OCI-LY7 (cell line): ENCODE measurements around the gene GLCE. TPM values are rescaled to one million over a fixed set of nuclear protein-coding genes. Genes with fewer than 3 reads are reported as not detected.

Source experiments
- BruUV-seq: library from RNA; stranded (reverse); fragments of 400-500 nt; replicated peaks from 2 replicates; lab custom pipeline; 2021; lab: Mats Ljungman, UMichigan
- CTCF ChIA-PET: fragments of 300-600 bp; sonication (Branson Sonifier 250); formaldehyde crosslinking; loops from one replicate; lab custom pipeline; 2022; ENCODE audit warnings: antibody characterized with exemption; ENCODE audit not compliant: unreplicated experiment; lab: Charles Lee
- POLR2A ChIA-PET: fragments of 300-600 bp; sonication (Branson Sonifier 250); formaldehyde crosslinking; loops from one replicate; lab custom pipeline; 2022; ENCODE audit warnings: antibody characterized with exemption; lab: Charles Lee
- DNase-seq: peaks from one replicate; pipeline ENCODE4 v3.0.0-alpha.2; 2015; ENCODE audit warnings: low spot score
- H2AFZ ChIP-seq: fragments of 200-600 bp; sonication (generic), shearing (Covaris generic); 2 replicates; pipeline ENCODE4 v1.6.1; 2014; ENCODE audit warnings: mild to moderate bottlenecking, antibody characterized with exemption, low read length, moderate library complexity
- H3K27ac ChIP-seq: fragments of 200-600 bp; sonication (generic); 2 replicates; pipeline ENCODE4 v1.5.1; 2014; ENCODE audit warnings: mixed run types, low read depth, mild to moderate bottlenecking, moderate library complexity, low read length, inconsistent platforms; ENCODE audit not compliant: poor library complexity, severe bottlenecking
- H3K36me3 ChIP-seq: fragments of 200-600 bp; sonication (generic); 2 replicates; pipeline ENCODE4 v1.6.1; 2014; ENCODE audit warnings: mild to moderate bottlenecking, antibody characterized with exemption, low read length, moderate library complexity, mixed read lengths; ENCODE audit not compliant: insufficient read depth
- H3K4me1 ChIP-seq: fragments of 200-600 bp; sonication (generic); 2 replicates; pipeline ENCODE4 v1.5.1; 2014; ENCODE audit warnings: mild to moderate bottlenecking, low read length; ENCODE audit not compliant: insufficient read depth, poor library complexity, severe bottlenecking
- H3K4me2 ChIP-seq: fragments of 200-600 bp; sonication (generic); 2 replicates; pipeline ENCODE4 v1.6.1; 2014; ENCODE audit warnings: mild to moderate bottlenecking, low read length
- H3K4me3 ChIP-seq: fragments of 200-600 bp; sonication (generic); 2 replicates; pipeline ENCODE4 v1.5.1; 2014; ENCODE audit warnings: mild to moderate bottlenecking, low read depth, low read length; ENCODE audit not compliant: poor library complexity, severe bottlenecking
- H3K79me2 ChIP-seq: fragments of 200-600 bp; sonication (generic); 2 replicates; pipeline ENCODE4 v1.6.1; 2016; ENCODE audit warnings: low read depth, mild to moderate bottlenecking, low read length, moderate library complexity, mixed read lengths; ENCODE audit not compliant: insufficient read depth
- H3K9me2 ChIP-seq: fragments of 200-600 bp; sonication (generic); 2 replicates; pipeline ENCODE4 v1.6.1; 2016; ENCODE audit warnings: mild to moderate bottlenecking, low read length, mixed read lengths; ENCODE audit not compliant: insufficient read depth
- H3K9me3 ChIP-seq: fragments of 200-600 bp; sonication (generic); 2 replicates; pipeline ENCODE4 v1.6.1; 2014; ENCODE audit warnings: mild to moderate bottlenecking, mixed run types, low read length, mixed read lengths
- H4K20me1 ChIP-seq: fragments of 200-600 bp; sonication (generic); 2 replicates; pipeline ENCODE4 v1.6.1; 2014; ENCODE audit warnings: mild to moderate bottlenecking, antibody characterized with exemption, low read length, moderate library complexity, mixed read lengths; ENCODE audit not compliant: insufficient read depth
- EZH2phosphoT487 ChIP-seq: fragments of 200-600 bp; sonication (generic); IDR thresholded peaks from 2 replicates; pipeline ENCODE4 v1.6.1; 2018; ENCODE audit warnings: low read depth, borderline replicate concordance, mild to moderate bottlenecking, mixed run types, antibody characterized with exemption, low read length, moderate library complexity, mixed read lengths
- intact Hi-C: fragments of 100-400 bp; cut with micrococcal nuclease; formaldehyde crosslinking; loops from one replicate; pipeline ENCODE4 v1.10.0; 2022; ENCODE audit not compliant: unreplicated experiment
- total RNA-seq, 2 experiments: library from RNA; depleted of rRNA in 1 of 2; stranded (reverse); fragments of >200 nt in 1 of 2; shearing (Covaris generic) in 1 of 2; gene quantifications; 2 replicates each; pipeline ENCODE4 v1.2.3, GENCODE V29; 2014 to 2022
- TF ChIP-seq, protein P1 (sequence below): fragments of 200-600 bp; sonication (generic); conservative IDR thresholded peaks from 2 replicates; pipeline ENCODE4 v1.5.1; 2014; ENCODE audit warnings: mild to moderate bottlenecking, antibody characterized with exemption, low read length, moderate library complexity, mixed read lengths

The GLCE gene
- total RNA-seq, 2 experiments from 2014 or later = 7.0 to 7.1 TPM

DNA sequence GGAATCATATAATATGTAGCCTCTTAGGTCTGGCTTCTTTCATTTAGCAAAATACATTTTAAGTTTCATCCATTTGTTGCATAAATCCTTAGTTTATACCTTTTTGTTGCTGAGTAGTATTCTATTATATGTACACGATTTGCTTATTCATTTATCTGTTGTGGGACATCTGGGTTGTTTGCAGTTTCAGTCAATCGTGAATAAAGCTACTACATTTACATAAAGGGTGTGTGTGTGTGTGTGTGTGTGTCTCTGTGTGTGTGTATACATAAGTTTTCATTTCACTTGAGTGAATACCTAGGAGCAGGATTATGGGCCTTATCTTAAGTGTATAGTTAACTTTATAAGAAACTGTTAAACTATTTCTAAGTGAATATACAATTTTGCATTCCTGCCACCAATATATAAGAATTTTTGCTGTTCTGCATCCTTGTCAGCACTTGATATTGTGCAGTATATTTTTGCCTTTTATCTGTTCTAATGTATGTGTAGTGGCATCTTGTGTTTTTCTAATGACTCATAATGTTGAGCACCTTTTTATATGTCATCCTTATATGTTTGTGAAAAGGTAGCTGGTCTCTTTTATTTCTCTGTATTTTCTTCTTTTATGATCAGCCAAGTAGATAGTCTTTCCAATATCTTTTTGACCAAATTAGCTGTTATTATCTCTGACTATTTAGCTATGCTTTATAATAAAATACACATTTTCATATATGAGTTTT, 55.0 kb downstream of the GLCE start:
- H3K36me3 ChIP-seq = no peaks in the 10 kb centered on the region
- ChIA-PET CTCF (no interaction called here), POLR2A (no interaction called here)
- no peaks in the 10 kb centered on the region for H4K20me1 ChIP-seq
- no peaks in the 10 kb centered on the region for H3K9me2 ChIP-seq
- intact Hi-C loops = no loop called here
- H2AFZ ChIP-seq = no peak overlapping the region
- H3K27ac ChIP-seq = no peak overlapping the region
- no peak for DNase-seq
- H3K4me1 ChIP-seq = no peaks in the 10 kb centered on the region
- H3K79me2 ChIP-seq = no peaks in the 10 kb centered on the region
- BruUV-seq = no TSS peak
- no peak overlapping the region for H3K4me3 ChIP-seq
- no peak for TF ChIP-seq EZH2phosphoT487
- H3K9me3 ChIP-seq = no peaks in the 10 kb centered on the region
- H3K4me2 ChIP-seq = no peak overlapping the region

DNA sequence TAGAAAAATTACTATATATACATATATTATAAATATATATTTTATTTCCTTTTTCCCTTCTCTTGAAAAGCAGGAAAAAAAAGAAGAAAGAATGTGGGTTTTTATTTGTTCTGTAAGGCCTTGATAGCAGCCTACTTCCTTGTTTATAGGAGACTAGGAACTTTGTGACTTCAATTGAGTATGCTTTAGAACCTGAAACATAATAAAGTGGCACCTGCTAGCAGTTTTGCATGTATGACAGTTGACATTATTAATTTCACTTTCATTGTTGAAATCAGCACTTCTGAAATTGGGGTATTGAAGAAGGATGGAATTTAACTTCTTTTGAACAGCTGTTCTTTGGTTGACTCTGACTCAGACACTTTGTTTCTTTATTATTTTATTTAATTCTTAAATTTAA, 56.9 kb downstream of the GLCE start:
- no peaks in the 10 kb centered on the region for H3K79me2 ChIP-seq
- TF ChIP-seq, protein P1, sequence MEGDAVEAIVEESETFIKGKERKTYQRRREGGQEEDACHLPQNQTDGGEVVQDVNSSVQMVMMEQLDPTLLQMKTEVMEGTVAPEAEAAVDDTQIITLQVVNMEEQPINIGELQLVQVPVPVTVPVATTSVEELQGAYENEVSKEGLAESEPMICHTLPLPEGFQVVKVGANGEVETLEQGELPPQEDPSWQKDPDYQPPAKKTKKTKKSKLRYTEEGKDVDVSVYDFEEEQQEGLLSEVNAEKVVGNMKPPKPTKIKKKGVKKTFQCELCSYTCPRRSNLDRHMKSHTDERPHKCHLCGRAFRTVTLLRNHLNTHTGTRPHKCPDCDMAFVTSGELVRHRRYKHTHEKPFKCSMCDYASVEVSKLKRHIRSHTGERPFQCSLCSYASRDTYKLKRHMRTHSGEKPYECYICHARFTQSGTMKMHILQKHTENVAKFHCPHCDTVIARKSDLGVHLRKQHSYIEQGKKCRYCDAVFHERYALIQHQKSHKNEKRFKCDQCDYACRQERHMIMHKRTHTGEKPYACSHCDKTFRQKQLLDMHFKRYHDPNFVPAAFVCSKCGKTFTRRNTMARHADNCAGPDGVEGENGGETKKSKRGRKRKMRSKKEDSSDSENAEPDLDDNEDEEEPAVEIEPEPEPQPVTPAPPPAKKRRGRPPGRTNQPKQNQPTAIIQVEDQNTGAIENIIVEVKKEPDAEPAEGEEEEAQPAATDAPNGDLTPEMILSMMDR = no peak
- TF ChIP-seq EZH2phosphoT487 = no peak
- ChIA-PET CTCF (no interaction called here), POLR2A (interaction anchor here (0.6 kb wide), 1 partner anchor 48 kb away, joined by 3 read pairs; no protein-coding TSS in a partner anchor)
- H3K27ac ChIP-seq = no peak overlapping the region
- H3K4me1 ChIP-seq = no peaks in the 10 kb centered on the region
- no peak overlapping the region for H3K4me3 ChIP-seq
- intact Hi-C loops = no loop called here
- BruUV-seq = no TSS peak
- H3K4me2 ChIP-seq = no peak overlapping the region
- H2AFZ ChIP-seq = no peak overlapping the region
- H4K20me1 ChIP-seq = no peaks in the 10 kb centered on the region
- no peaks in the 10 kb centered on the region for H3K9me3 ChIP-seq
- no peaks in the 10 kb centered on the region for H3K9me2 ChIP-seq
- no peaks in the 10 kb centered on the region for H3K36me3 ChIP-seq
- no peak for DNase-seq

DNA sequence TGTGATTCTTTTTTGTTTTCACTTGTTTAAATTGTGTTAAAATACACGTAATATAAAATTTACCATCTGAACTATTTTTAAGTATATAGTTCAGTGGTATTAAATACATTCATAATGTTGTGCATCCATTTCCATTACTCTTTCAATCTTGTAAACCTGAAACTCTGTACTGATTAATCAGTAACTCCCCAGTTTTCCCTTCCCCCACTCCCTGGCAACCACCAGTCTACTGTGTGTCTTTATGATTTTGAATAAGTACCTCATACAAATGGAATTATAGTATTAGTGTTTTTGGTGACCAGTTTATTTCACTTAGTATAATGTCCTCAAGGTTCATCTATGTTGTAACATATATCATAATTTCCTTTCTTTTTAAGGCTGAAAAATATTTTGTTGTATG, 59.3 kb downstream of the GLCE start:
- CTCF ChIA-PET = no interaction called here
- Histone ChIP-seq H3K9me3 (0 out of 2 replicates have a peak, but pooled peaks cover 6% of the 10 kb centered on the region), H3K4me2 (no peak overlapping the region), H3K9me2 (no peaks in the 10 kb centered on the region), H3K79me2 (no peaks in the 10 kb centered on the region), H3K4me3 (no peak overlapping the region), H3K4me1 (no peaks in the 10 kb centered on the region), H4K20me1 (no peaks in the 10 kb centered on the region), H3K36me3 (no peaks in the 10 kb centered on the region), H2AFZ (no peak overlapping the region), H3K27ac (no peak overlapping the region)
- intact Hi-C loops = no loop called here
- TF ChIP-seq, protein P1 = no peak
- BruUV-seq = no TSS peak
- no peak for DNase-seq
- POLR2A ChIA-PET = no interaction called here
